ENCODE measurements around the gene DEPP1.

DEPP1 gene

GRCh38 chr10:44968500-44969400 lies 9.9 kb downstream of the DEPP1 start:
- in situ Hi-C loops (cut with MboI; ENCODE audit: low sequenced_read_pairs) = loop anchor here (25.0 kb wide), 1 partner anchor 1556 kb away; the partner anchor contains the start of gene HNRNPF

GRCh38 chr10:44968091-44968490 lies 10.5 kb downstream of the DEPP1 start:
- in situ Hi-C loops (cut with MboI; ENCODE audit: low sequenced_read_pairs) = loop anchor here (25.0 kb wide), 1 partner anchor 1556 kb away; the partner anchor contains the start of gene HNRNPF

- in situ Hi-C loops (cut with MboI; ENCODE audit: low sequenced_read_pairs) = loop anchor here (25.0 kb wide), 1 partner anchor 1555 kb away; the partner anchor contains the start of gene HNRNPF
Observed at GRCh38 chr10:44967616-44968015, 11.0 kb downstream of the DEPP1 start.

- in situ Hi-C loops (cut with MboI; ENCODE audit: low sequenced_read_pairs) = loop anchor here (25.0 kb wide), 1 partner anchor 1555 kb away; the partner anchor contains the start of gene HNRNPF
Observed at GRCh38 chr10:44966816-44967509, 11.6 kb downstream of the DEPP1 start.

GRCh38 chr10:44966129-44966815 lies 12.3 kb downstream of the DEPP1 start:
- in situ Hi-C loops (cut with MboI; ENCODE audit: low sequenced_read_pairs) = loop anchor here (25.0 kb wide), 1 partner anchor 1554 kb away; the partner anchor contains the start of gene HNRNPF

GRCh38 chr10:44965651-44966097 lies 12.9 kb downstream of the DEPP1 start:
- in situ Hi-C loops (cut with MboI; ENCODE audit: low sequenced_read_pairs) = loop anchor here (25.0 kb wide), 1 partner anchor 1553 kb away; the partner anchor contains the start of gene HNRNPF

- in situ Hi-C loops (cut with MboI; ENCODE audit: low sequenced_read_pairs) = loop anchor here (25.0 kb wide), 1 partner anchor 1553 kb away; the partner anchor contains the start of gene HNRNPF
Observed at GRCh38 chr10:44965104-44965503, 13.5 kb downstream of the DEPP1 start.

GRCh38 chr10:44963772-44964633 lies 14.6 kb downstream of the DEPP1 start:
- in situ Hi-C loops (cut with MboI; ENCODE audit: low sequenced_read_pairs) = loop anchor here (25.0 kb wide), 1 partner anchor 1552 kb away; the partner anchor contains the start of gene HNRNPF

GRCh38 chr10:44962870-44963738 lies 15.5 kb downstream of the DEPP1 start:
- in situ Hi-C loops (cut with MboI; ENCODE audit: low sequenced_read_pairs) = loop anchor here (25.0 kb wide), 1 partner anchor 1551 kb away; the partner anchor contains the start of gene HNRNPF

GRCh38 chr10:44961931-44962750 lies 16.5 kb downstream of the DEPP1 start:
- in situ Hi-C loops (cut with MboI; ENCODE audit: low sequenced_read_pairs) = loop anchor here (25.0 kb wide), 1 partner anchor 1550 kb away; the partner anchor contains the start of gene HNRNPF

- in situ Hi-C loops (cut with MboI; ENCODE audit: low sequenced_read_pairs) = loop anchor here (25.0 kb wide), 1 partner anchor 1549 kb away; the partner anchor contains the start of gene HNRNPF
Observed at GRCh38 chr10:44961230-44961571, 17.4 kb downstream of the DEPP1 start.

- in situ Hi-C loops (cut with MboI; ENCODE audit: low sequenced_read_pairs) = loop anchor here (25.0 kb wide), 1 partner anchor 1548 kb away; the partner anchor contains the start of gene HNRNPF
Observed at GRCh38 chr10:44960482-44961229, 18.0 kb downstream of the DEPP1 start.

GRCh38 chr10:44960088-44960460 lies 18.5 kb downstream of the DEPP1 start:
- in situ Hi-C loops (cut with MboI; ENCODE audit: low sequenced_read_pairs) = loop anchor here (25.0 kb wide), 1 partner anchor 1548 kb away; the partner anchor contains the start of gene HNRNPF

GRCh38 chr10:44959247-44960087 lies 19.1 kb downstream of the DEPP1 start, which contains the start of gene RASSF4:
TSS of gene RASSF4 (plus strand) at chr10:44959802. CDS start at chr10:44970203, 10,401 bp downstream.
- in situ Hi-C loops (cut with MboI; ENCODE audit: low sequenced_read_pairs) = loop anchor here (25.0 kb wide), 1 partner anchor 1547 kb away; the partner anchor contains the start of gene HNRNPF

- in situ Hi-C loops (cut with MboI; ENCODE audit: low sequenced_read_pairs) = loop anchor here (25.0 kb wide), 1 partner anchor 1547 kb away; the partner anchor contains the start of gene HNRNPF
Observed at GRCh38 chr10:44958898-44959246, 19.7 kb downstream of the DEPP1 start.
